Fibroblast of pulmonary artery (primary cell): ENCODE results near the gene PRRC2A.

Source experiments
- DNase-seq: peaks from one replicate; pipeline ENCODE4 v3.0.0-alpha.2; 2010; ENCODE audit warnings: low read depth
- H3K4me3 ChIP-seq: replicated peaks from 2 replicates; pipeline ENCODE4 v1.5.1; 2011; ENCODE audit warnings: low read depth, mild to moderate bottlenecking, control low read depth, low read length, moderate library complexity
- CTCF ChIP-seq: IDR thresholded peaks from 2 replicates; pipeline ENCODE4 v1.5.1; 2011; ENCODE audit warnings: mild to moderate bottlenecking, control low read depth, low read length, inconsistent platforms; ENCODE audit errors: missing control alignments

PRRC2A gene

GRCh38 chr6:31652925-31653724 is 32.6 kb downstream of the PRRC2A start:
- no peak for DNase-seq
- TF ChIP-seq CTCF: no peak
- H3K4me3 ChIP-seq: peak overlapping the region; percentile 75

GRCh38 chr6:31654574-31655348 is 34.2 kb downstream of the PRRC2A start:
- DNase-seq: no peak
- H3K4me3 ChIP-seq: no peak overlapping the region
- TF ChIP-seq CTCF: no peak

GRCh38 chr6:31655349-31656237 is 35.1 kb downstream of the PRRC2A start, which contains the start of gene APOM:
Gene APOM (plus strand): TSS chr6:31655894. CDS start chr6:31655967, 73 bp downstream.
- DNase-seq: no peak
- no peak within 1 kb of the TSS for H3K4me3 ChIP-seq
- no peak for TF ChIP-seq CTCF

GRCh38 chr6:31657406-31658157 is 37.1 kb downstream of the PRRC2A start:
- TF ChIP-seq CTCF: no peak
- no peak for DNase-seq
- no peak overlapping the region for H3K4me3 ChIP-seq

GRCh38 chr6:31658158-31658688 is 37.7 kb downstream of the PRRC2A start:
- no peak for DNase-seq
- no peak overlapping the region for H3K4me3 ChIP-seq

More at GRCh38 chr6:31658158-31658688, 37.7 kb downstream of the PRRC2A start:
- no peak for TF ChIP-seq CTCF
